HG02943 (cell line): Measurements from ENCODE around the gene TAPT1.
"Not testable (repeated sequence)": the region's sequence is repeated elsewhere in the genome, so short reads cannot be mapped to it uniquely, and the experiment has no call there.

ENCODE experiments used
- ATAC-seq: cut with Tn5 transposase; IDR thresholded peaks from one replicate; pipeline ENCODE4 v1.9.1; 2021; ENCODE audit warnings: mild to moderate bottlenecking, low read depth, moderate library complexity; ENCODE audit not compliant: unreplicated experiment

TAPT1 gene

GRCh38 chr4:16218950-16219349 is 7.3 kb downstream of the TAPT1 start:
- ATAC-seq, result no peak

- ATAC-seq, result no peak
These were observed 8.8 kb downstream of the TAPT1 start for GRCh38 chr4:16217300-16218051.

DNA sequence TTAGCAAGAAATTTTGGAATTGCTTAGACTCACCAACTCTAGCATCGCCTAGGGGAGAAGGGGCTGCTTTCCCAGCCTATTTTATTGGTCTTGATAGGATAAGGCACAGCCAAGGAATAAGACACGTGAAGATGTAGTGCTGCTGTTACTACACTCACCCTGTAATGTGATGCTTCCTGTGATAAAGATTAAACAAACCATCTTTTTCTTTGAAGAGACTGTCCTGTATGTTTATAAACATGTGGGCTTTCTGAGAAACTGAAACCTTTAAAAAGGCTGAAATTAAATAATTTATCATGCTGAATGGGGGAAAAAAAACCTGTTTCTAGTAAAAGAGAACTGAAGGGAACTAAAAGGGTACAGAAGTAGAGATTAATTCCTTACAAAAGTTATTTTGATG is 13.2 kb downstream of the TAPT1 start:
- ATAC-seq, result no peak

DNA sequence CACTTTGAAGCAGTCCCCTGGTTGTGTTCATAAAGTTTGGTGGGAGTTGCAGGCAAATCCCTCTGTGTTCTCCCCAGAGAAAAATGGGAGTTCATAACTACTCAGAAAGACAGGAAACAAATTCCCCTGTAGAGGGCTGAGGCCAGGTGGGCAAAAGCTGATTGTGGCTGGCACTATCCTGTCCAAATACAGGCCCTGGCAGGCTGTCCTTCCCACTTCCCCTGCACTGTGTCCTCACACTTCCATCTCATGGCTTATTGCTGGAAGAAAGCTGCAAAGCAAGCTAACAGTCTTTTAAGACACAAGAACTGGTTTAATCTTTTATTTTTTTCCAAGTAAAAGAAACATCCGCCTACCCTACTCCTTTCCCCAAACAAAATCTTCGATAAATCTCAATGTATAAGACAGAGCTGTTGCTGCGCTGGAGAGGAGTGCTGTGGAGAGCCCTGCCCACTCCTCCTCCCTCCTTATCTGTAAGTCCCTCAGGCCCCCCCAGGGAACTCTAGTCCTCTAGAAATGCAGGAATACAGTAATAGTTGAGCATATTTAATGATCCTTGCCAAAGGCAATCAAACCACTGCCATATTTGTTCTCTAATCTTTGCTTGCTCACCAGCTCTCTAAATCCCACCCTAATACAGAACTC is 14.0 kb downstream of the TAPT1 start:
- ATAC-seq, result no peak

- no peak for ATAC-seq
These were observed 18.9 kb downstream of the TAPT1 start for GRCh38 chr4:16207409-16207808.

DNA sequence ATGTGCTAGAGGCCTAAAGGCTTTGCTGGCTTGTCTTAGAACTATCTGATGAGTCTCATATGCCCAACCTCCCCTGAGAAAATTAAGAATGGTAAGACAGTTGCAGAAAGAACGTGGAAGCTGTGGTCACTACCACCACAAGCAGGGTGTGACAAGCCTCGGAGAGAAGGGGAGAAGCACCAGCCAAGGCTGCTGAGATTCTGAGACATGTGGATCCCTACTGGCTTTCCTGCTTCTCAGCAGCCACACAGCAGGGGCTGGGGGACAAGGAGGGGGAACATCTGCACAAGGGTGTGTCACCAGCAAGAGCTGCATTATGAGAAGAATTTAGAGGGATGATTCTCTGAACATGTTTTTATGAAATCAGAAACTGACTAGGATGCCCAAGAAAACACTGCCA is 19.4 kb downstream of the TAPT1 start:
- ATAC-seq, result no peak

GRCh38 chr4:16206301-16206700 is 20.0 kb downstream of the TAPT1 start:
- no peak for ATAC-seq

DNA sequence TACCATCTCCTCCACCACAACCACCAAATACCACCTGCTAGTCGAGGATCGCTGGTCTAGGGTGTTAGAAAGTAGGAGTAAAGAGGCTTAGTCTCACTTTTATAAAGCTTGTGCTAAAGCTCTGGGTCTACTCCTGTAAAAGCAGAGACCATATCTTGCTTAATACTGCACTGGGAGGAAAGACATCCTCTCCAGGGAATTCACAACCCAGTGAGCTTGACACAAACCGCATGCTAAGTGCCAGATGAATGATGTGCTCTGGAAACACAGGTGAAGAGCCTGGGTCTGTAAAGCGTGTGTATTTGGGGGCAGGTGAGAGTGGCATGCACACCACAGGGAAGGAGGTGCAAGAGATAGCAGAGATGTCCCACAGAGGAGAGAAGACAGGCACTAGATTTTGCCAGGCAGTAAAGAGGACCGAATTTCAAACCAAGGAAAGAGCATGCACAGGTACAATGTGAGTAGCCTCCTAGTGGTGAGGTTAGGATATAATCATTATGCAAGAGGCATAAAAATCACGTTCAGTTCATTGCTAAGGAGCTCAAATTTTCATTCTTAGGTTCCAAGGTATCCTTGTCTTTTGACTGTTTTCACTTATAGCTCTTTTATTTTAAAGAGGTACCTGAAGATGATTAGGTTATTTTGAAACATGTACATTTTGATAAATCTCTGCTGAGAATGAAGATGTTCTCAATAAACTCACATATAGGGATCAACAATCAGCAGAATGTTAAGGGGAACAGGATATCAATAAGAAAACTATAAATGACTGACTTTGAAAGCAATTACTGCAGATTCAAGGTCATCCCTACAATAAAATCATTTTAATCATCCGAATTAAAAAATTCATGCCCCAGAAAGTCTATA is 20.7 kb downstream of the TAPT1 start:
- ATAC-seq, result peak; percentile 85

GRCh38 chr4:16204505-16204904 is 21.8 kb downstream of the TAPT1 start:
- ATAC-seq, result no peak

- no peak for ATAC-seq
These were observed 23.2 kb downstream of the TAPT1 start for GRCh38 chr4:16203083-16203482.

- ATAC-seq, result no peak
These were observed 23.7 kb downstream of the TAPT1 start for GRCh38 chr4:16202598-16202997.

DNA sequence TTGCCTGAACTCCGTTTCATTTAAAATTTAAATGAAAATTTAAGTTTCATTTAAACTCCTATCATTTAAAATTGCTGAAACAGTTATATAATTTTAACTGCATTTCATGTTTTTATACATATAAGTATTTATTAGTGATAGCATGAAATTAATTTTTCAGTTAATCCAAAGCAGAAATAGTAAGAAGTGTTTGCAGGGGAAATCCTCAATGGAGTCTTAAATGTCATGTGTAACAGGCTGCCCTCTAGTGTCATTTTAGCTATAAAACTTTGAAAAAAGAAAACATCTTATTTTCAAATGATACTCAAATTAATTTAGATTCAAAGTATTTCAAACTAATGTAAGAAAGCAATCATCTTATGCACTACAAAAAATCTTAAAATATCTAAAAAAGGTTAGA is 27.2 kb downstream of the TAPT1 start:
- no peak for ATAC-seq

GRCh38 chr4:16197876-16198665 is 28.2 kb downstream of the TAPT1 start:
- ATAC-seq, result no peak

DNA sequence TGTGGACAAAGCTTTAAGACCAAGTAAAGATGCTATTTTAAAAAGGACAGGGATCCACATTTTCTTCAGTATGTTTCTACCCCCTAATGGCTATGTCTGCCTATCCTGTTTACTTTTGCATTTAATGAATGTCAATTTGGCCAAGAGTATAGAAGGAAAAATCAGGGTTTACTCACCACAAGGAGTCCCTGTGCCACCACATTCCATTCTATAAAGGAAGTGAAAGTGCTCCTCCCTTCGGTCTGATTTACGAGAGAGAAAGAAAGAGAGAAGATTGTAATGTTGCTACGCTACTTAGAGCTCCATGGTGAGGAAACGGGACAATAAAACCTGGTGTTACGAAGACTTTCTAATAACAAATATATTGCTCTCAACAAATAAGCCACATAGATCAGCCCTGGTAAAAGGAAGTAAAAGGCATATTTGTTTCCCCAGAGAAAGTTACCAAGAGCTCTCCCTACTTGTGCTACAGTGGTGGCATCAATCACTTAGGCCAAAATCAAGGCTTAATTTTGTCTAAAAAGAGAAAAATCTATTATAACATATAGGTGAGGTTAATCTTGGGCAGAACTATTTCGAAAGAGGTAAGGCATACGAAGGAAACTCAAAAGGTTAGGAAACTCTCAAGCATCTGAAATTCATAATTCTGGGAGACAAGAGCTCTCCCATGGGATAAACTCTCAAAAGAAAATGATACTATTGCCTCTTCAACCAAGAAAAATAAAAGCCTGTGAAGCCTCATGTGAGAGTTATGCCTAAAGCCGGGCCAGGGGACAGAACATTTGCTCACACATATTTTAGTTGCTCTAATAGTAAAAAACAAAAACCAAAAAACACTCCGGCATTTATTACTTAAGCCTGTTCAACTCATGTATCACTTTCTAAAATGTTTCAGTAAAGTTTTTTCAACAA is 29.5 kb downstream of the TAPT1 start:
- no peak for ATAC-seq

- ATAC-seq, result no peak
These were observed 31.1 kb downstream of the TAPT1 start for GRCh38 chr4:16195209-16195608.

GRCh38 chr4:16194798-16195197 is 31.5 kb downstream of the TAPT1 start:
- ATAC-seq, result not testable (repeated sequence)

DNA sequence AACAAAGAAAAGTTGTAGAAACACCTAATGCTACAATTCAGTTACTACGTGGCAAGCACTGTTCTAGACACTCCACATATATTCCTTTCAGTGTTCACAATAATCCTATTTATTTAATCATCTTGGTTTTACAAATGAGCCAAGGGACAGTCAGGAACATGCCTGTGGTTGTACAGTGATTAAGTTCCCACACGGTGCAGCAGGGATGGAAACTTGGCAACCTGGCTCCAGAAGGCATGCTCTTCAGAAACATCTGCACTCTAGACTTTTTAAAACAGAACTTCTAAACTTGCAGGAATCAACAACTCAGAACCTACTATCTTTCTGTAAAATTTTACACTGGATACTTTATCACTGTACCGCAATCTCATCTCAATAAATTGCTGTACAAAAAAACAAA is 32.1 kb downstream of the TAPT1 start:
- ATAC-seq, result no peak

GRCh38 chr4:16192631-16193518 is 33.4 kb downstream of the TAPT1 start:
- no peak for ATAC-seq

DNA sequence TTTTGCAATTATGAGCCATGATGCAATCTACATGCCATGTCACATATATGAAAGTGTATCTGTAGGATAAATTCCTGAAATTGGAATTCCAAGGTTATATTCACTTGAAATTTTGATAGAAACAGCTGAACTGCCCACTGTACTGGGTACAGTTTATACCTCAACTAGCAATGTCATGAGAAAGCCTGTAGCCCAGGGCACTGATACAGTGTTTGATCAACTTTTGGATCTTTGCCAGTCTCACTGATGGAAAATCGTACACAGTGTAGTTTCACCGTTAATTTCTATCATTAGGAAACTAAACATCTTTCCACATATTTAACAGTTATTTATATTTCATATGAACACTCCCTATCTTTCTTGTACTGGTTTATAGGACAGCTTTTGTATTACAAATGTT is 34.2 kb downstream of the TAPT1 start:
- no peak for ATAC-seq
